VCaP (cell line): ENCODE data around the gene HBZ.
"Not testable (repeated sequence)": the region's sequence is repeated elsewhere in the genome, so short reads cannot be mapped to it uniquely, and the experiment has no call there.

Source experiments
- H3K27ac ChIP-seq: fragments of 450-650 bp; 2 replicates; pipeline ENCODE4 v1.5.1; 2017
- TF ChIP-seq, protein P1 (sequence below): fragments of 450-650 bp; conservative IDR thresholded peaks from 2 replicates; pipeline ENCODE4 v1.5.1; 2017; ENCODE audit warnings: mild to moderate bottlenecking, moderate library complexity

Gene HBZ

DNA sequence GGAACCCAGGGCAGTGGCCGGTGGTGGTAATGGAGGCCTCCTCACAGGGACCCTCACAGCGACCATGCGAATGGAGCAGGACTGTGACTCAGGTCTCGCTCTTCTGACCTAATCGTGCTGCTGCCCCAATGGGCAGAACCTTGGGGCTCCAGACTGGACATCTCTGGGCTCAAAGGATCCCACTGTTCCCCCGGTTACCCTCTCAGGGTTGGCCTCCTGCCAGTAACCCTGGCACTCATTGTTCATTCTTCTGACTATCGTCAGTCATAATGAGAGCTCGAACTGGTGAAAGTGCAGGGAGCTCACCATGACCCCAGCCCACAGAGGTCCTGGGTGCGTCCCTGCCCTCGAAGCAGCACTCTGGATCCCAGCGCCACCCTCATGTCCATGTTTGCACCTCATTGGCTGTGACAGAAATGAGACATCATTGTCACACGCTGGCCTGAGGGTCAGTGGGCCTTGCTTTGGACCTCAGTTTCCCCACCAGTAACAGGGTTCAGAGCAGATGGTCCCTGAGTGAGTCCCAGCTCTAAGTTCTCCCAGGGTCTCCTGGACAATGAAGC lies 10.0 kb upstream of the HBZ start:
- TF ChIP-seq, protein P1, sequence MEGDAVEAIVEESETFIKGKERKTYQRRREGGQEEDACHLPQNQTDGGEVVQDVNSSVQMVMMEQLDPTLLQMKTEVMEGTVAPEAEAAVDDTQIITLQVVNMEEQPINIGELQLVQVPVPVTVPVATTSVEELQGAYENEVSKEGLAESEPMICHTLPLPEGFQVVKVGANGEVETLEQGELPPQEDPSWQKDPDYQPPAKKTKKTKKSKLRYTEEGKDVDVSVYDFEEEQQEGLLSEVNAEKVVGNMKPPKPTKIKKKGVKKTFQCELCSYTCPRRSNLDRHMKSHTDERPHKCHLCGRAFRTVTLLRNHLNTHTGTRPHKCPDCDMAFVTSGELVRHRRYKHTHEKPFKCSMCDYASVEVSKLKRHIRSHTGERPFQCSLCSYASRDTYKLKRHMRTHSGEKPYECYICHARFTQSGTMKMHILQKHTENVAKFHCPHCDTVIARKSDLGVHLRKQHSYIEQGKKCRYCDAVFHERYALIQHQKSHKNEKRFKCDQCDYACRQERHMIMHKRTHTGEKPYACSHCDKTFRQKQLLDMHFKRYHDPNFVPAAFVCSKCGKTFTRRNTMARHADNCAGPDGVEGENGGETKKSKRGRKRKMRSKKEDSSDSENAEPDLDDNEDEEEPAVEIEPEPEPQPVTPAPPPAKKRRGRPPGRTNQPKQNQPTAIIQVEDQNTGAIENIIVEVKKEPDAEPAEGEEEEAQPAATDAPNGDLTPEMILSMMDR: no peak
- no peak overlapping the region for H3K27ac ChIP-seq

DNA sequence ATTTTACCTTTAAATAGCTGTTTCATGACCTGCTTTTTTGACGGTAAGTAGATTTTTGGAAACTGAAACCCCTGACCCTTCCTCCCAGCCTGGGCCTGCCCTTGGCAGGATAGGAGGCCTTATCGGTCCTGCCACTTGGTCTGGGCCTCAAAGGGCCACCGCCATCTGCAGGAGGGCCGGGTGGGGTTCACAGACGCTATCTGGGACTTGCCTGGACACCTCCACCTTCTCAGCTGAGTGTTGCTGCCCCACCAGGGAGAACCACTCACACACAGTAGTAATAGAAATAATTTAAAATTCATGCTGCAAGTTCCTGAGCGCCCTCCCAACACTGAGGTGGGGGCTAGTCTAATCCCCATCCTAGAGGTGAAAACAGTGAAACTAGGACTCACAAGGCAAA lies 9.4 kb upstream of the HBZ start:
- no peak overlapping the region for H3K27ac ChIP-seq
- TF ChIP-seq, protein P1: no peak

DNA sequence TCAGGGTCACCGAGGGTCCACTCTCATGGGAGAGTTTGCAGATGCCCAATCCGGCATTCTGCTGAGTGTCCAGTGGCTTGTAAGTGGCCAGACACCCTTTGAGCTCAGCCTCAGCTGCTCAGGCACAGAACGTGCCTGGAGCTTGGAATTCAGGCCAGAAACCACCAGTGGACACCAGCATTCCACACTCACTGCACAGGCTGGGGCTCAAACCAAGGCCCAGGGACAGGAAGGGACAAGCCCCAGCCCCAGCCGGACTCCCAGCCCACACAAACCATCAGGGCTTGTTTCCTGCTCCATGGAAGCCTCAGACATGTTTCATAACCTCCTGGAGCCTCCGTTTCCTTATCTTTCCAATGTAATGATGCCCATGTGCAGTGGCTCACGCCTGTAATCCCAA lies 9.0 kb upstream of the HBZ start:
- TF ChIP-seq, protein P1: no peak
- H3K27ac ChIP-seq: no peak overlapping the region

DNA sequence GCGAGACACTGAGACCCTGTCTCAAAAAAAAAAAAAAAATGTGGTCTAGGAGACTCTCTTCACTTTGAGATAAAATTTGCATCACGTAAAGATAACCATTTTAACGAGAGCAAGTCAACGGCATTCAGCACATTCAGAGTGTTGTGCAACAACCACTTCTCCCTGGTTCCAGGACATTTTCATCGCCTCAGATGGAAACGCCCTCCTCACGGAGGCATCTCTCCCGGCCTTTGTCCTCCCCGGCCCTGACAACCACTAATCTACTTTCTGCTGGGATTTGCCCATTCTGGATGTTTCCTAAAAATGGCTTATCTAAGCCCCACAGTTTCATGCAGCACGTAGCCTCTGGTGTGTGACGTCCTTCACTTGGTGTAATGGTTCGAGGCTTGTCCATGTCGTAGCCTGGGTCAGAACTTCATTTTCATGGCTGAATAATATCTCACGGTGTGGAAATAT lies 7.6 kb upstream of the HBZ start:
- H3K27ac ChIP-seq: no peak overlapping the region
- TF ChIP-seq, protein P1: no peak

DNA sequence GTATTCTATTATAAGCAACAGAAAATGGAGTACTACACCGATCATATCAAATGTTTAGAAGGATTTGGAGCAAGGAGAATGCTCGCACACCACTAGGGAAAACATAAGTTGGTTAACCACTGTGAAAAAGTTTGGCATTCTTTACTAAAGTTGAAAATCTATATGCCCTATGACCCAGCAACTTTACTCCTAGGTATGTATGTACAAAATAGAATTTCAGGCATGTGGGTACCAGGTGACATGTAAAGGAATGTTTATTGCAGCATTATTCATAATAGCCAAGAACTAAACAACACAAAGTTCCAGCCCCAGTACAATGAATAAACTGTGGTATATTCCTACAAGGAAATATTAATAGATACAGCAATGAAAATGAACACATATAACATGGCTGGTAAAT lies 5.8 kb upstream of the HBZ start:
- H3K27ac ChIP-seq: no peak overlapping the region
- TF ChIP-seq, protein P1: no peak

DNA sequence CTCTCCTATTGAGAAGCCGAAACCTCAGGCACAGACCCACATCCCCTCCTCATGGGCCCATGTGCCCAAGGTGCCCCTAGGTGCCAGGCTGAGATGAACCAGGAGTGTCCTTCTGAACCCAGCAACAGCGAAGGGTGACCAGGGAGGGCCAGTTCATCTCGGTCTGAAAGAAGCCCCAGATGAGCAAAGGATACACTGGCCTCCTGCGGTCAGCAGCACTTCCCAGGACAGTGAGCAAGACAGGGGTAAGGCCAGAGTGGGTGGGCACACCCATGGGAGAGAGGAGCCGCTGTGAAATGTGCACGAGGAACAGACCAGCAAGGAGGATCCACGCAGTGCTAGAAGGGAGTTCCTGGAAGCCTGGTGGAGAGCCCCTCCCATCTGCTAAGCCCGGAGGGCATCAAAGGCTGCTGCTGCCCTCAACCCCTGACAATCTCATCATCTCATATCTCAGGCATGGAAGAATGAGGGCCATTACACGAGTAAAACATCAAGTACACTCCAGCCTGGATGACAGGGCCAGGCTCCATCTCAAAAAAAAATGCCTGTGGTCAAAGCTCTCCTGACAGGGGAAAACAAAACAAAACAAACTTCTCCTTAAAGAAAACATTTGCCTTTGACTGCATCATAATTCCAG lies 3.3 kb upstream of the HBZ start:
- TF ChIP-seq, protein P1: no peak
- H3K27ac ChIP-seq: no peak overlapping the region

DNA sequence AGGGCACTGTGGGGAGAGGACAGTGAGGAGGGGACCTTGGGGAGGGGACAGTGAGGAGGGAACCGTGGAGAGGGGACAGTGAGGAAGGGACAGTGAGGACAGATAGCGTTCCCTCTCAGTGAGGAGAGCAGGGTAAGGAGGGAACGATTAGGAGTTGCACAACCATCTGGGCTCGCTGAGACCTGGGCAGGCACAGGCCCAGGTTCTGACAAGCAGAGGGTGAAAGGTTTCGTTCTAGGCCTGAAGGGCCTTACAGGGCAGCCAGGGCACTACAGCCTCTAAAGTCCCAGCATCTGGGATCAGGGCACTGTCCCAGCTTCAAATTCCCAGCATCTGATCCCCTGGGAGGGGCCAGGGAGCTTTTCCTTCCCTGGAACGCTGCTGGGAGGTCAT lies 681 bp downstream of the HBZ start:
- H3K27ac ChIP-seq: not testable (repeated sequence)

DNA sequence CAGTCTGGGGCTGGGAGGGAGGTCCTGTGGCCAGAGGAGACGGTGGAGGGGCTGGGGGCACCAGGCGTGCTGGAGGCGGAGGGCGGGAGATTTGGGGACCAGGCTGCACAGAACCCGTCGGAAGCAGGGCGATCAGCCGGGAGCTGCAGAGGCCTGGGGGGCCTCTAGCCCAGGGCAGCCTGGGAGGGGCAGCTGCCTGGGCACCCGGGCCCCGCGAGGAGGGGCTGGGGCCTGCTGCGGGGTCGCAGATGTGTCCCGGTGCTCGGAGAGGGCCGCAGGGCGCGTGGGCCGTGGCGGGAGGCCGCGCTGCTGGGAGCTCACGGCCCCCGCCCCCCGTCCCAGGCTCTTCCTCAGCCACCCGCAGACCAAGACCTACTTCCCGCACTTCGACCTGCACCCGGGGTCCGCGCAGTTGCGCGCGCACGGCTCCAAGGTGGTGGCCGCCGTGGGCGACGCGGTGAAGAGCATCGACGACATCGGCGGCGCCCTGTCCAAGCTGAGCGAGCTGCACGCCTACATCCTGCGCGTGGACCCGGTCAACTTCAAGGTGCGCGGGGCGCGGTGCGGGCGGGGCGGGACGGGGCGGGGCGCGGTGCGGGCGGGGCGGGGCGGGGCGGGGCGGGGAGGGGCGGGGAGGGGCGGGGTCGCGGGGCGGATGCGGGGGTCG lies 1.2 kb downstream of the HBZ start:
- H3K27ac ChIP-seq: not testable (repeated sequence)
